Measurements from ENCODE around the gene KIAA0586.
"Not testable (repeated sequence)": the region's sequence is repeated elsewhere in the genome, so short reads cannot be mapped to it uniquely, and the experiment has no call there.

Gene KIAA0586

DNA sequence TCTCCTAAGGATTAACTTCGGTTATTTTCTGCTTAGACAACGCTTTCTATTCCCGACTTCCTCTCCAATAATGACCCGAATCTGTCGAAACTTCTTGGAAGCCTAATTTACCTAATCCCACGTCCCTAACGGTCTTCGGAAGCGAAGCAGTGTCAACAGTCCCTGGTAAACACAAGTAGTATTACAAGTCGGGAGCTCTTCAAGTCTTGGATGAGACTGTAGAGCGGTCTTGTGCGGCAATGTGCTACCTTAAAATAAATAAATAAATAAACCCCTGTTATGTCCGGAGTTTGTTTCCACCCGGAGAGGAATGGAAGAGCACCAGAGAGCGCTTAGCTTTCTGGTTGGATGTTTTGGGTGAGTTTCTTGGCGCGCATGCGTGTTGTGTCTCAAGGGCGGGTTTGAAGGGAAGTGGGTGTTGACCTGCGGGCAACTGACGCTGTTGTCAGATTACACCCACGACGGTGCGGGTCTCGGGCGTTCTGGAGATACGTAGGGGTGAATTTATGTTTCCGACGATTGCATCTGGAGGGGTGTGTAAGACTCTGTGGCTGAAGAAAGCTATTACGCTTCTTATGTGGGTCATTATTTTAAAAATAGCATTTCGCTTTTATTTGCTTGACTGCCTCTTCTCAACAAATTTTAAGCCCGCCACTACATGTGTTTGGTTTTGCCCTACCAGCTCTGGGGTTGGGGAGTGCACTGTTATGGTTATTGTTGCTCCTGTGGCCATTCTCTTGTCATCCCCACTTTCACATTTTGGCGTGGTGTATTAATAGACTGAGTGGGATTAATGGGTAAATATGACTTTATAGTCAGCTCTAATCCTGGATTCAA is at the start of gene KIAA0586, which contains the start of gene TIMM9:
Gene KIAA0586, plus strand, starts transcription at position 439 of the 837 bp plus-strand sequence. CDS start 546 bp downstream, outside the sequence.
Gene TIMM9, minus strand, starts transcription at position 251 of the 837 bp plus-strand sequence. CDS start 15,586 bp downstream, outside the sequence.
- Mint-ChIP-seq H3K27me3 (no peaks in the 10 kb centered on the region), H3K27ac (peak within 1 kb of the TSS; percentile 95), H3K4me3 (peak within 1 kb of the TSS; percentile 93), H3K4me1 (ENCODE audit: low read depth) (peaks cover 53% of the 10 kb centered on the region), H3K36me3 (peaks cover 8% of the 10 kb centered on the region), H3K9me3 (ENCODE audit: low read depth) (no peaks in the 10 kb centered on the region)

DNA sequence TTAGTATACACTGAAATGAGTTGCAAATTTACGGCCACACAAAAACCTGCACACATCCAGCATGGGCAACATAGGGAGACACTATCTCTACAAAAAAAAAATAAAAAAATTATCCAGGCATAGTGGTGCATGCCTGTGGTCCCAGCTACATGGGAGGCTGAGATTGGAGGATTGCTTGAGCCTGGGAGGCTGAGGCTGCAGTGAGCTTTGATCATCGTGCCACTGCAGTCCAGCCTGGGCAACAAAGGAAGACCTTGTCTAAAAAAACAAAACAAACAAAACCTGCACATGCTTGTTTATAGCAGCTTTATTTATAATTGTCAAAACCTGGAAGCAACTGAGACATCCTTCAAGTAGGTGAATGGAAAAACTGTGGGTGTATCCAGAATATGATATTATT is 36.7 kb upstream of the KIAA0586 start:
- no peak overlapping the region for H3K4me3 Mint-ChIP-seq

GRCh38 chr14:58395562-58395811 is 32.0 kb upstream of the KIAA0586 start:
- Mint-ChIP-seq H3K9me3 (ENCODE audit: low read depth) (no peaks in the 10 kb centered on the region), H3K4me3 (peak overlapping the region; percentile 80), H3K36me3 (peaks cover 3% of the 10 kb centered on the region), H3K27me3 (no peaks in the 10 kb centered on the region), H3K27ac (peak overlapping the region; percentile 58), H3K4me1 (ENCODE audit: low read depth) (peaks cover 8% of the 10 kb centered on the region)

More for the DNA sequence above, 36.7 kb upstream of the KIAA0586 start:
- Mint-ChIP-seq H3K27me3 (no peaks in the 10 kb centered on the region), H3K4me1 (ENCODE audit: low read depth) (peaks cover 4% of the 10 kb centered on the region), H3K9me3 (ENCODE audit: low read depth) (no peaks in the 10 kb centered on the region), H3K27ac (no peak overlapping the region), H3K36me3 (no peaks in the 10 kb centered on the region)

- no peaks in the 10 kb centered on the region for H3K27me3 Mint-ChIP-seq
- peaks cover 5% of the 10 kb centered on the region for H3K36me3 Mint-ChIP-seq
- H3K4me1 Mint-ChIP-seq (ENCODE audit: low read depth): peaks cover 8% of the 10 kb centered on the region
- peak within 1 kb of the TSS; percentile 80 for H3K4me3 Mint-ChIP-seq
- H3K9me3 Mint-ChIP-seq (ENCODE audit: low read depth): no peaks in the 10 kb centered on the region
- H3K27ac Mint-ChIP-seq: peak within 1 kb of the TSS; percentile 78
Observed at GRCh38 chr14:58395812-58396788, 31.4 kb upstream of the KIAA0586 start, which contains the start of gene TOMM20L. TSS of gene TOMM20L (plus strand) at chr14:58395930. CDS start at chr14:58395958, 28 bp downstream.

- Mint-ChIP-seq H3K9me3 (ENCODE audit: low read depth) (no peaks in the 10 kb centered on the region), H3K27me3 (no peaks in the 10 kb centered on the region), H3K4me1 (ENCODE audit: low read depth) (peaks cover 8% of the 10 kb centered on the region), H3K27ac (no peak overlapping the region), H3K4me3 (peak overlapping the region; percentile 15), H3K36me3 (peaks cover 5% of the 10 kb centered on the region)
Observed at GRCh38 chr14:58397156-58397555, 30.4 kb upstream of the KIAA0586 start.

DNA sequence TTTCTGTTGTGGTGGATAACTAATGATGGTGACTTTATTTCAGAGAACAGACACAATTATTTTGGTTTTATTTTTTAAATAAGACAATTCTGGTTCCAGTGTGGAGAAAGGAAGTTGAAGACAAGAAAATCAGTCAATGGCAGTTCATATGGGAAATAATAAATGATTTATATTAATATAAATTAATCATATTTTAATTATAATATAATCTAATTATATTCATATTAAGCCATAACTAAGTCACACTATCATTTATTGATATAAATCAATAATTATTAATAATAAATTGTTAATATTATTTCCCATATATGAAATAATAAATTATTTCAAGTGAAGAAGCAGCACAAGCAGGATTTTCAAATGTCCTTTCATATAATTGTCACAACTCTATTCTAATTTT is 29.0 kb upstream of the KIAA0586 start:
- Mint-ChIP-seq H3K27me3 (no peaks in the 10 kb centered on the region), H3K9me3 (ENCODE audit: low read depth) (no peaks in the 10 kb centered on the region), H3K4me1 (ENCODE audit: low read depth) (peaks cover 8% of the 10 kb centered on the region), H3K36me3 (peaks cover 5% of the 10 kb centered on the region), H3K27ac (no peak overlapping the region), H3K4me3 (no peak overlapping the region)

- Mint-ChIP-seq H3K9me3 (ENCODE audit: low read depth) (no peaks in the 10 kb centered on the region), H3K27me3 (no peaks in the 10 kb centered on the region), H3K27ac (no peak overlapping the region), H3K4me3 (no peak overlapping the region), H3K36me3 (peaks cover 5% of the 10 kb centered on the region), H3K4me1 (ENCODE audit: low read depth) (peaks cover 8% of the 10 kb centered on the region)
Observed at GRCh38 chr14:58398895-58399294, 28.6 kb upstream of the KIAA0586 start.

DNA sequence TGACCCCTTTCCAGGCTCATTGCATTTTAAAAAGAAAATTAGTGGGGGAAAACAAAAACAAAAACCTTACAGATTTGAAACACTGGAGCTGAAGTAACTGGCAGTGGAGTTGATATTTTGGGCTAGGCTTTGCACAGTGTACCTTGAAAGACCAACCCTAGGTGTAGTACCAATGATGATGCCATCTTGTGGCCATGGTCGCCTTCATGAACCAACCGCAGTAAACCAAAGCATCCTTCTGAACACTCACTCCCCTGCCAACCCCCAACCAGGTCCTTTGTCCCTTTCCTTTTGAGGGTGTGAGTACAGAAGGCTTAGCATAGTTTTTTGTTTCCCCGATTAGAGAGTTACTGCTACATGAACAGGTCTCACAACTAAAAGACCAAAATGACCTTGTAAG is 25.9 kb upstream of the KIAA0586 start:
- no peaks in the 10 kb centered on the region for H3K27me3 Mint-ChIP-seq
- H3K4me3 Mint-ChIP-seq: no peak overlapping the region
- peaks cover 8% of the 10 kb centered on the region for H3K36me3 Mint-ChIP-seq
- no peak overlapping the region for H3K27ac Mint-ChIP-seq
- no peaks in the 10 kb centered on the region for H3K4me1 Mint-ChIP-seq (ENCODE audit: low read depth)
- H3K9me3 Mint-ChIP-seq (ENCODE audit: low read depth): no peaks in the 10 kb centered on the region

- no peaks in the 10 kb centered on the region for H3K4me1 Mint-ChIP-seq (ENCODE audit: low read depth)
- H3K27me3 Mint-ChIP-seq: no peaks in the 10 kb centered on the region
- H3K9me3 Mint-ChIP-seq (ENCODE audit: low read depth): no peaks in the 10 kb centered on the region
- H3K4me3 Mint-ChIP-seq: no peak overlapping the region
- H3K27ac Mint-ChIP-seq: no peak overlapping the region
- H3K36me3 Mint-ChIP-seq: peaks cover 7% of the 10 kb centered on the region
Observed at GRCh38 chr14:58408681-58409215, 18.8 kb upstream of the KIAA0586 start.

DNA sequence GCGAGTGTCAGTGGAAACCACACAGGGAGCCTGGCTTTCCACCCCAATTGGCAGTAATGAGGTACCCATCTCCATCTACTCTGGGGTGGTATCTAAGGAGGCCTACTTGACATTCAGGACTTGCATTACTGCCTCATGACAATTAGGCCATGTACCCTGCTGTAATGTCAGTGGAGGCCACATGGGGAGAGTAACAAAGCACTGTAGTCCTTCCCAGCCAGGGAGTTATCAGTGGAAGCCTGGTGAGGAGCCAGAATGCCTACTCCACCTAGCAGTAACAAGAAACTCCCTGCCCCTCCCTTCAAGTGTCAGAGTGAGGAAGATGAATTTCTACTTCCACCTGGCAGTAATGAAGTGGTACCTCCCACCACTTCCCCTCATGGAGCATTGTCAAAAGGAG is 12.7 kb upstream of the KIAA0586 start:
- H3K27ac Mint-ChIP-seq: no peak overlapping the region
- H3K27me3 Mint-ChIP-seq: no peaks in the 10 kb centered on the region
- peaks cover 16% of the 10 kb centered on the region for H3K36me3 Mint-ChIP-seq
- no peak overlapping the region for H3K4me3 Mint-ChIP-seq
- H3K9me3 Mint-ChIP-seq (ENCODE audit: low read depth): peaks cover 3% of the 10 kb centered on the region
- H3K4me1 Mint-ChIP-seq (ENCODE audit: low read depth): peaks cover 22% of the 10 kb centered on the region

- H3K4me1 Mint-ChIP-seq (ENCODE audit: low read depth): peaks cover 22% of the 10 kb centered on the region
- H3K9me3 Mint-ChIP-seq (ENCODE audit: low read depth): peaks cover 3% of the 10 kb centered on the region
- H3K27me3 Mint-ChIP-seq: no peaks in the 10 kb centered on the region
- no peak overlapping the region for H3K27ac Mint-ChIP-seq
- H3K36me3 Mint-ChIP-seq: peaks cover 16% of the 10 kb centered on the region
- no peak overlapping the region for H3K4me3 Mint-ChIP-seq
Observed at GRCh38 chr14:58415636-58416547, 11.6 kb upstream of the KIAA0586 start.

DNA sequence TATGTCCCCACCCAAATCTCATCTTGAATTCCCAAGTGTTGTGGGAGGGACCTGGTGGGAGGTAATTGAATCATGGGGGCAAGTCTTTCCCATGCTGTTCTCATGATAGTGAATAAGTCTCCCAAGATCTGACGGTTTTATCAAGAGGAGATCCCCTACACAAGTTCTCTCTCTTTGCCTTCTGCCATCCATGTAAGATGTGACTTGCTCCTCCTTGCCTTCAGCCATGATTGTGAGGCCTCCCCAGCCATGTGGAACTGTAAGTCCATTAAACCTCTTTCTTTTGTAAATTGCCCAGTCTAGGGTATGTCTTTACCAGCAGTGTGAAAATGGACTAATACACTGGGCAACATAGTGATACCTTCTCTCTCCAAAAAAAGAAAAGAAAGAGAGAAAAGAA is 10.6 kb upstream of the KIAA0586 start:
- not testable (repeated sequence) for H3K27ac Mint-ChIP-seq

DNA sequence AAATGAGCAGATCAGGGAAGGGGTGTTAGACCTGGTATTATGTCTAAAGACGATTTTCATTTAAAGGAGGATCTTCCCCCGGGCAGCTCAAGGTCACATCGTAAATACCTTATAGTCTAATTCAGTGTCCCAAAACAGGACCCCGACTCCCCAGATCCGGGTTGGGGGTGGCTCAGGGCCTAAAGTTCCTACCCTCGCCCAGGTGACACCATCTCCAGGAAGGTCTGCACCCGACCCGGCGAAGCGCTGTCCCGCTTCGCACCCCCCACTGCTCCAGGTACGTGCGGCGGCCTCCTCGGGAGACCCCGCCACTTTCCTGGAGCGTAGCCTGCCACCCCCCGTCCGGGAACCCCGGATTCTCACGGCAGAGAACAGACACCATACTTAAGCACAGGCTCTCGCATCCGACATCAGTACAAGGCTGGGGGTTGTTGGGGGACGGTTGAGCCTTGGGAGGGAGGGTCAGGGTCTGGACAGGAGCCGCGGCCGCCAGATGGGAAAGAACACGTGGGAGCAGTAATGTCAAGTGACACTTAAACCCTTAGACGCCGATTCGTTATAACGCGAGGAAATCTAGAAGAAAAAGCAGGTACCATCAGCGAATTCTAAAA is 744 bp upstream of the KIAA0586 start:
- peak overlapping the region; percentile 93 for H3K4me3 Mint-ChIP-seq
- peaks cover 51% of the 10 kb centered on the region for H3K4me1 Mint-ChIP-seq (ENCODE audit: low read depth)
- H3K27ac Mint-ChIP-seq: peak overlapping the region; percentile 95
- H3K36me3 Mint-ChIP-seq: peaks cover 6% of the 10 kb centered on the region
- H3K27me3 Mint-ChIP-seq: no peaks in the 10 kb centered on the region
- no peaks in the 10 kb centered on the region for H3K9me3 Mint-ChIP-seq (ENCODE audit: low read depth)

More for the DNA sequence above, 10.6 kb upstream of the KIAA0586 start:
- not testable (repeated sequence) for H3K9me3 Mint-ChIP-seq (ENCODE audit: low read depth); H3K4me3 Mint-ChIP-seq; H3K27me3 Mint-ChIP-seq
- Mint-ChIP-seq H3K4me1 (ENCODE audit: low read depth) (peaks cover 24% of the 10 kb centered on the region), H3K36me3 (peaks cover 14% of the 10 kb centered on the region)

Data from activated naive CD8-positive, alpha-beta T cell (primary cell).